Activated CD8-positive, alpha-beta memory T cell treated with anti-CD3 and anti-CD28 coated beads, Interleukin-2, amount 50 U/mL, for 1 hour (primary cell): ENCODE results near the gene LIPG.
"Not testable (repeated sequence)": the region's sequence is repeated elsewhere in the genome, so short reads cannot be mapped to it uniquely, and the experiment has no call there.

Experiments
- DNase-seq: peaks from one replicate; pipeline ENCODE4 v3.0.0-alpha.2; 2020; ENCODE audit errors: extremely low read depth

Gene LIPG

GRCh38 chr18:49546719-49547273 is 15.1 kb upstream of the LIPG start:
- no peak for DNase-seq

- no peak for DNase-seq
Observed at GRCh38 chr18:49547701-49548100, 14.2 kb upstream of the LIPG start.

- no peak for DNase-seq
Observed at GRCh38 chr18:49548229-49548636, 13.6 kb upstream of the LIPG start.

GRCh38 chr18:49550621-49551339 is 11.1 kb upstream of the LIPG start:
- DNase-seq, result no peak

- no peak for DNase-seq
Observed at GRCh38 chr18:49553003-49553402, 8.9 kb upstream of the LIPG start.

GRCh38 chr18:49555641-49556040 is 6.2 kb upstream of the LIPG start:
- no peak for DNase-seq

- DNase-seq, result no peak
Observed at GRCh38 chr18:49558356-49558755, 3.5 kb upstream of the LIPG start.

GRCh38 chr18:49559326-49559931 is 2.4 kb upstream of the LIPG start:
- not testable (repeated sequence) for DNase-seq

GRCh38 chr18:49560277-49560623 is 1.6 kb upstream of the LIPG start:
- no peak for DNase-seq

- DNase-seq, result no peak
Observed at GRCh38 chr18:49560624-49561288, 1.1 kb upstream of the LIPG start.

- DNase-seq, result no peak
Observed at GRCh38 chr18:49562481-49563129, 748 bp downstream of the LIPG start.

GRCh38 chr18:49563130-49563540 is 1.3 kb downstream of the LIPG start:
- DNase-seq, result no peak

GRCh38 chr18:49563701-49564517 is 2.1 kb downstream of the LIPG start:
- no peak for DNase-seq

- DNase-seq, result no peak
Observed at GRCh38 chr18:49564518-49564834, 2.6 kb downstream of the LIPG start.

GRCh38 chr18:49565101-49565500 is 3.2 kb downstream of the LIPG start:
- DNase-seq, result no peak

- DNase-seq, result no peak
Observed at GRCh38 chr18:49565612-49566011, 3.8 kb downstream of the LIPG start.

- DNase-seq, result no peak
Observed at GRCh38 chr18:49566217-49566770, 4.4 kb downstream of the LIPG start.

- no peak for DNase-seq
Observed at GRCh38 chr18:49566985-49567384, 5.1 kb downstream of the LIPG start.

GRCh38 chr18:49569724-49570123 is 7.9 kb downstream of the LIPG start:
- no peak for DNase-seq

- DNase-seq, result no peak
Observed at GRCh38 chr18:49570836-49571235, 9.0 kb downstream of the LIPG start.

GRCh38 chr18:49572611-49573345 is 10.9 kb downstream of the LIPG start:
- DNase-seq, result no peak
